HCT116 (cell line): ENCODE results near the gene BAIAP2. TPM values are rescaled to one million over a fixed set of nuclear protein-coding genes. Genes with fewer than 3 reads are reported as not detected.

Experiments
- ATAC-seq: fragments of 200-7000 bp; cut with Tn5 transposase; 2 replicates; pipeline ENCODE4 v1.9.1; 2020; ENCODE audit warnings: mild to moderate bottlenecking, moderate library complexity
- BruUV-seq: library from RNA; stranded (reverse); fragments of 400-500 nt; replicated peaks from 2 replicates; lab custom pipeline; 2021; lab: Mats Ljungman, UMichigan
- CTCF ChIA-PET: fragments of 300-600 bp; sonication (Branson Sonifier 250); formaldehyde crosslinking; loops from one replicate; lab custom pipeline; 2021; ENCODE audit warnings: antibody characterized with exemption; lab: Charles Lee
- POLR2A ChIA-PET: fragments of 300-600, 350-600 bp; sonication (Branson Sonifier 250); formaldehyde crosslinking; loops from one replicate; lab custom pipeline; 2021; ENCODE audit warnings: antibody characterized with exemption; lab: Charles Lee
- RAD21 ChIA-PET, 2 experiments: fragments of 300-600 bp; sonication (Branson Sonifier 250); formaldehyde crosslinking; loops; one replicate each; lab custom pipeline; 2023; ENCODE audit warnings: low total read pairs in 2 of 2; ENCODE audit not compliant: uncharacterized antibody in 2 of 2, unreplicated experiment in 2 of 2, low non-redundant PET in 1 of 2; lab: Charles Lee
- DNase-seq: peaks from one replicate; pipeline ENCODE4 v3.0.0-alpha.2; 2010; ENCODE audit warnings: low read depth, low spot score
- H2AFZ ChIP-seq: fragments of 200-600 bp; shearing (Covaris generic), sonication (generic); 2 replicates; pipeline ENCODE4 v1.6.1; 2017; ENCODE audit warnings: low read depth, mixed run types, mixed read lengths, antibody characterized with exemption, low read length; ENCODE audit not compliant: poor library complexity, severe bottlenecking
- H3K27ac ChIP-seq: 2 replicates; pipeline ENCODE4 v1.5.1; 2012; ENCODE audit warnings: low read depth, low read length
- H3K27me3 ChIP-seq: fragments of 200-600 bp; sonication (generic); 2 replicates; pipeline ENCODE4 v1.6.1; 2016; ENCODE audit warnings: mixed run types, low read length, mixed read lengths; ENCODE audit not compliant: insufficient read depth
- H3K36me3 ChIP-seq, 2 experiments: fragments of 200-500 bp in 1 of 2; fragments of 200-600 bp in 1 of 2; sonication (Bioruptor generic) in 1 of 2; sonication (generic) in 1 of 2; 2 replicates each; pipeline versions ENCODE4 v1.5.1 to v1.6.1; 2014 to 2016; ENCODE audit warnings: low read length in 2 of 2, inconsistent platforms in 1 of 2, mixed read lengths in 1 of 2, mixed run types in 1 of 2; ENCODE audit not compliant: insufficient read depth in 2 of 2, control insufficient read depth in 1 of 2
- H3K4me1 ChIP-seq, 2 experiments: fragments of 200-600 bp in 1 of 2; sonication (generic) in 1 of 2; 2 replicates each; pipeline versions ENCODE4 v1.5.1 to v1.6.1; 2012 to 2017; ENCODE audit warnings: low read length in 2 of 2, inconsistent platforms in 1 of 2, mild to moderate bottlenecking in 1 of 2, mixed read lengths in 1 of 2, mixed run types in 1 of 2, moderate library complexity in 1 of 2; ENCODE audit not compliant: insufficient read depth in 2 of 2, control insufficient read depth in 1 of 2
- H3K4me2 ChIP-seq: fragments of 200-600 bp; sonication (generic); 2 replicates; pipeline ENCODE4 v1.6.1; 2017; ENCODE audit warnings: mixed run types, low read length, mixed read lengths
- H3K4me3 ChIP-seq, 2 experiments: fragments of 200-600 bp in 1 of 2; sonication (generic) in 1 of 2; replicated peaks in 1 of 2; 2 replicates each; pipeline ENCODE4 v1.5.1; 2011 to 2016; ENCODE audit warnings: low read length in 2 of 2, control low read depth in 1 of 2, low read depth in 1 of 2, mild to moderate bottlenecking in 1 of 2, mixed read lengths in 1 of 2, mixed run types in 1 of 2
- H3K79me2 ChIP-seq: fragments of 200-600 bp; sonication (generic); 2 replicates; pipeline ENCODE4 v1.6.1; 2017; ENCODE audit warnings: mild to moderate bottlenecking, mixed run types, low read length, moderate library complexity, mixed read lengths; ENCODE audit not compliant: insufficient read depth
- H3K9ac ChIP-seq: fragments of 200-600 bp; sonication (generic); 2 replicates; pipeline ENCODE4 v1.6.1; 2016; ENCODE audit warnings: low read length, mixed read lengths
- H3K9me2 ChIP-seq: fragments of 200-600 bp; sonication (generic), shearing (Covaris generic); 2 replicates; pipeline ENCODE4 v1.6.1; 2017; ENCODE audit warnings: mixed run types, mild to moderate bottlenecking, moderate library complexity; ENCODE audit not compliant: insufficient read depth
- H3K9me3 ChIP-seq, 2 experiments: fragments of 200-500 bp in 1 of 2; fragments of 200-600 bp in 1 of 2; sonication (Bioruptor generic) in 1 of 2; sonication (generic) in 1 of 2; 2 replicates each; pipeline ENCODE4 v1.6.1; 2014 to 2017; ENCODE audit warnings: low read length in 2 of 2, mixed read lengths in 2 of 2, inconsistent platforms in 1 of 2, low read depth in 1 of 2, mild to moderate bottlenecking in 1 of 2, mixed run types in 1 of 2, moderate library complexity in 1 of 2; ENCODE audit not compliant: control insufficient read depth in 1 of 2, insufficient read depth in 1 of 2
- H4K20me1 ChIP-seq: fragments of 200-600 bp; sonication (generic), shearing (Covaris generic); 2 replicates; pipeline ENCODE4 v1.6.1; 2017; ENCODE audit warnings: mixed run types, mild to moderate bottlenecking, moderate library complexity; ENCODE audit not compliant: insufficient read depth
- ATF3 ChIP-seq: IDR thresholded peaks from 2 replicates; pipeline ENCODE4 v1.6.1; 2012
- CBX3 ChIP-seq: IDR thresholded peaks from 2 replicates; pipeline ENCODE4 v1.6.1; 2012; ENCODE audit warnings: low read depth
- CEBPB ChIP-seq: IDR thresholded peaks from 2 replicates; pipeline ENCODE4 v1.6.1; 2012; ENCODE audit warnings: low read depth
- CTCF ChIP-seq, 3 experiments: fragments of 200-600 bp in 1 of 3; sonication (generic) in 1 of 3; IDR thresholded peaks in 2 of 3; conservative IDR thresholded peaks in 1 of 3; 2 replicates each; pipeline ENCODE4 v1.5.1; 2012 to 2017; ENCODE audit warnings: low read depth in 2 of 3, low read length in 2 of 3, antibody characterized with exemption in 1 of 3, borderline replicate concordance in 1 of 3, control low read depth in 1 of 3, mild to moderate bottlenecking in 1 of 3, mixed read lengths in 1 of 3, mixed run types in 1 of 3, moderate library complexity in 1 of 3; ENCODE audit not compliant: insufficient read depth in 1 of 3
- EGR1 ChIP-seq: IDR thresholded peaks from 2 replicates; pipeline ENCODE4 v1.6.1; 2012; ENCODE audit warnings: low read depth
- ELF1 ChIP-seq: IDR thresholded peaks from 2 replicates; pipeline ENCODE4 v1.6.1; 2012; ENCODE audit warnings: low read depth, borderline replicate concordance
- EZH2 ChIP-seq: fragments of 200-600 bp; sonication (generic); IDR thresholded peaks from 2 replicates; pipeline ENCODE4 v1.6.1; 2017; ENCODE audit warnings: antibody characterized with exemption, mixed run types
- FOSL1 ChIP-seq: IDR thresholded peaks from 2 replicates; pipeline ENCODE4 v1.6.1; 2012; ENCODE audit warnings: low read depth
- JUND ChIP-seq: IDR thresholded peaks from 2 replicates; pipeline ENCODE4 v1.6.1; 2012
- MAX ChIP-seq: IDR thresholded peaks from 2 replicates; pipeline ENCODE4 v1.6.1; 2012
- POLR2A ChIP-seq: IDR thresholded peaks from 2 replicates; pipeline ENCODE4 v1.7.0; 2011; ENCODE audit warnings: borderline replicate concordance; ENCODE audit not compliant: insufficient read depth, insufficient read length; ENCODE audit errors: extremely low read depth
- POLR2AphosphoS5 ChIP-seq: IDR thresholded peaks from 2 replicates; pipeline ENCODE4 v1.6.1; 2011; ENCODE audit warnings: mild to moderate bottlenecking, low read depth, low read length, moderate library complexity
- RAD21 ChIP-seq: IDR thresholded peaks from 2 replicates; pipeline ENCODE4 v1.6.1; 2012; ENCODE audit warnings: low read depth, mild to moderate bottlenecking
- REST ChIP-seq: IDR thresholded peaks from 2 replicates; pipeline ENCODE4 v1.6.1; 2012; ENCODE audit warnings: low read depth
- SIN3A ChIP-seq: IDR thresholded peaks from 2 replicates; pipeline ENCODE4 v1.6.1; 2012; ENCODE audit warnings: low read depth
- SRF ChIP-seq: IDR thresholded peaks from 2 replicates; pipeline ENCODE4 v1.6.1; 2012; ENCODE audit warnings: low read depth
- TCF7L2 ChIP-seq: IDR thresholded peaks from 2 replicates; pipeline ENCODE4 v1.7.0; 2011; ENCODE audit warnings: borderline replicate concordance, inconsistent platforms; ENCODE audit not compliant: insufficient read depth, insufficient read length; ENCODE audit errors: extremely low read depth
- YY1 ChIP-seq: IDR thresholded peaks from 2 replicates; pipeline ENCODE4 v1.6.1; 2011; ENCODE audit warnings: low read length, low read depth, moderate library complexity, mild to moderate bottlenecking; ENCODE audit not compliant: insufficient replicate concordance; ENCODE audit errors: extremely low read depth
- ZFX ChIP-seq: fragments of 450-650 bp; IDR thresholded peaks from 2 replicates; pipeline ENCODE4 v1.6.1; 2017
- ZNF274 ChIP-seq: fragments of 200-500 bp; sonication (Bioruptor generic); IDR thresholded peaks from 2 replicates; pipeline ENCODE4 v1.6.1; 2014; ENCODE audit warnings: mild to moderate bottlenecking, low read depth, low read length, inconsistent platforms
- intact Hi-C: fragments of 100-400 bp; cut with micrococcal nuclease; formaldehyde crosslinking; loops from 2 replicates; pipeline ENCODE4 v1.10.0; 2022
- total RNA-seq: library from RNA; stranded (reverse); gene quantifications from one replicate; pipeline ENCODE4 v1.2.1, GENCODE V29; 2021; ENCODE audit not compliant: unreplicated experiment

The BAIAP2 gene
- total RNA-seq, 1 experiment from 2014 or later: 105 TPM

GRCh38 chr17:81159611-81160265 lies 124.8 kb downstream of the BAIAP2 start:
- Histone ChIP-seq H3K9me2 (no peaks in the 10 kb centered on the region), H3K36me3 (no peaks in the 10 kb centered on the region), H3K4me1 (peaks cover 0 to 5% of the 10 kb centered on the region in 2 experiments; a peak in 1 of 4 replicates), H3K27ac (no peak overlapping the region), H3K79me2 (no peaks in the 10 kb centered on the region), H3K4me2 (no peak overlapping the region), H3K9me3 (no peaks in the 10 kb centered on the region), H3K4me3 (no peak overlapping the region), H4K20me1 (no peaks in the 10 kb centered on the region), H3K9ac (no peak overlapping the region), H2AFZ (no peak overlapping the region), H3K27me3 (no peaks in the 10 kb centered on the region)
- ChIA-PET POLR2A (no interaction called here), CTCF (no interaction called here), RAD21 (no interaction called here)
- no peak for TF ChIP-seq POLR2AphosphoS5
- TF ChIP-seq ZFX: no peak
- TF ChIP-seq MAX: no peak
- TF ChIP-seq POLR2A: no peak
- TF ChIP-seq YY1: no peak
- TF ChIP-seq FOSL1: no peak
- TF ChIP-seq ZNF274: no peak
- TF ChIP-seq EGR1: no peak
- no peak for TF ChIP-seq EZH2
- no peak for TF ChIP-seq RAD21
- no peak for TF ChIP-seq SIN3A
- TF ChIP-seq TCF7L2: no peak
- TF ChIP-seq CTCF (IDR thresholded peaks at IDR 0.05 in 2 of 3, conservative IDR thresholded peaks at IDR 0.05 in 1 of 3; ENCODE audit: borderline replicate concordance in 1 of 3, insufficient read depth in 1 of 3, low read depth in 2 of 3, low read length in 2 of 3): no peak
- TF ChIP-seq REST: no peak
- TF ChIP-seq SRF: no peak
- TF ChIP-seq JUND: no peak
- no peak for TF ChIP-seq CEBPB
- TF ChIP-seq ELF1: no peak
- no peak for TF ChIP-seq ATF3
- no peak for TF ChIP-seq CBX3
- no peak for DNase-seq
- ATAC-seq: no peak
- intact Hi-C loops: no loop called here
- BruUV-seq: no TSS peak
